ENCODE measurements around the gene SCAF4.

GRCh38 chr21:31675318-31675717 is 56.6 kb downstream of the SCAF4 start:
- TF ChIP-seq EZH2 (IDR thresholded peaks at IDR 0.05; ENCODE audit: borderline replicate concordance, low read depth, low read length, severe bottlenecking) (no peak), CTCF (IDR thresholded peaks at IDR 0.05; ENCODE audit: borderline replicate concordance, extremely low read depth, low read length, poor library complexity, severe bottlenecking) (no peak)
